H1 (cell line): Measurements from ENCODE around the gene DHDH. TPM values are rescaled to one million over a fixed set of nuclear protein-coding genes. Genes with fewer than 3 reads are reported as not detected.

Source experiments
- CTCF ChIA-PET: fragments of 300-600 bp; sonication (Branson Sonifier 250); formaldehyde crosslinking; loops from one replicate; lab custom pipeline; 2021; ENCODE audit not compliant: partially characterized antibody; lab: Charles Lee
- POLR2A ChIA-PET: fragments of 300-600 bp; sonication (Branson Sonifier 250); formaldehyde crosslinking; loops from one replicate; lab custom pipeline; 2021; ENCODE audit warnings: inconsistent platforms; ENCODE audit not compliant: partially characterized antibody; lab: Charles Lee
- DNase-seq, 2 experiments: peaks; one replicate each; pipeline versions ENCODE4 v3.0.0 to v3.0.0-alpha.2; 2010 to 2022; ENCODE audit warnings: low spot score in 2 of 2, low read depth in 1 of 2, mixed read lengths in 1 of 2
- FAIRE-seq: peaks from 2 replicates; lab custom pipeline; 2011; peaks lifted over from hg19 to GRCh38; lab: Jason Lieb, UNC
- H2AFZ ChIP-seq: 2 replicates; pipeline ENCODE4 v1.8.1; 2012; ENCODE audit warnings: low read length, inconsistent platforms
- H2AK5ac ChIP-seq: 2 replicates; pipeline ENCODE4 v1.6.1; 2013; ENCODE audit warnings: low read depth, low read length
- H2BK120ac ChIP-seq: replicated peaks from 2 replicates; pipeline ENCODE3; 2013; ENCODE audit warnings: low read depth, low read length, inconsistent platforms
- H2BK12ac ChIP-seq: 2 replicates; pipeline ENCODE4 v1.6.1; 2013; ENCODE audit warnings: low read depth, low read length
- H2BK15ac ChIP-seq: 2 replicates; pipeline ENCODE4 v1.6.1; 2013; ENCODE audit warnings: low read length
- H2BK20ac ChIP-seq: 2 replicates; pipeline ENCODE4 v1.6.1; 2013; ENCODE audit warnings: low read length
- H2BK5ac ChIP-seq: 2 replicates; pipeline ENCODE4 v1.6.1; 2013; ENCODE audit warnings: low read depth, low read length
- H3K14ac ChIP-seq: 2 replicates; pipeline ENCODE4 v1.6.1; 2013; ENCODE audit warnings: inconsistent platforms; ENCODE audit not compliant: insufficient read length
- H3K18ac ChIP-seq: 2 replicates; pipeline ENCODE4 v1.6.1; 2013; ENCODE audit warnings: low read length; ENCODE audit errors: extremely low read depth
- H3K23ac ChIP-seq: 2 replicates; pipeline ENCODE4 v1.6.1; 2013; ENCODE audit warnings: inconsistent platforms; ENCODE audit not compliant: insufficient read length
- H3K23me2 ChIP-seq: 2 replicates; pipeline ENCODE4 v1.6.1; 2013; ENCODE audit warnings: low read depth, low read length
- H3K27ac ChIP-seq: 2 replicates; pipeline ENCODE4 v1.6.1; 2011; ENCODE audit warnings: low read depth, low read length, inconsistent platforms
- H3K27me3 ChIP-seq, 4 experiments: replicated peaks in 1 of 4; 1 replicate in 1 of 4; 2 replicates in 3 of 4; pipeline versions ENCODE4 v1.6.1 to v1.8.1; 2011 to 2013; ENCODE audit warnings: low read length in 3 of 4, mild to moderate bottlenecking in 3 of 4, inconsistent platforms in 2 of 4, mixed read lengths in 2 of 4, moderate library complexity in 1 of 4; ENCODE audit not compliant: control insufficient read depth in 3 of 4, insufficient read depth in 3 of 4; ENCODE audit errors: extremely low read depth in 1 of 4
- H3K36me3 ChIP-seq, 4 experiments: 2 replicates each; pipeline versions ENCODE4 v1.6.1 to v1.8.1; 2011 to 2013; ENCODE audit warnings: mild to moderate bottlenecking in 4 of 4, low read length in 3 of 4, moderate library complexity in 2 of 4, control low read depth in 1 of 4, inconsistent platforms in 1 of 4; ENCODE audit not compliant: insufficient read depth in 4 of 4, control insufficient read depth in 2 of 4
- H3K4ac ChIP-seq: replicated peaks from 2 replicates; pipeline ENCODE3; 2013; ENCODE audit warnings: low read length, low read depth, mixed read lengths, inconsistent platforms; ENCODE audit not compliant: insufficient read length
- H3K4me1 ChIP-seq, 4 experiments: replicated peaks in 1 of 4; 1 replicate in 1 of 4; 2 replicates in 3 of 4; pipeline versions ENCODE4 v1.6.1 to v1.8.1; 2011 to 2013; ENCODE audit warnings: low read length in 3 of 4, inconsistent platforms in 2 of 4, mixed read lengths in 1 of 4; ENCODE audit not compliant: insufficient read depth in 4 of 4, control insufficient read depth in 3 of 4
- H3K4me2 ChIP-seq, 2 experiments: 2 replicates each; pipeline versions ENCODE4 v1.6.1 to v1.8.1; 2011 to 2013; ENCODE audit warnings: low read depth in 2 of 2, low read length in 2 of 2, control low read depth in 1 of 2, inconsistent platforms in 1 of 2, mild to moderate bottlenecking in 1 of 2; ENCODE audit not compliant: insufficient read depth in 1 of 2
- H3K4me3 ChIP-seq, 4 experiments: fragments of 200-600, 300-600 bp in 1 of 4; sonication (generic), shearing (Covaris generic), sonication (Bioruptor Twin) in 1 of 4; 2 replicates each; pipeline versions ENCODE4 v1.5.1 to v1.8.1; 2011 to 2016; ENCODE audit warnings: low read length in 4 of 4, low read depth in 3 of 4, control low read depth in 2 of 4, inconsistent platforms in 2 of 4, mild to moderate bottlenecking in 2 of 4, mixed read lengths in 1 of 4, moderate library complexity in 1 of 4; ENCODE audit not compliant: insufficient read depth in 2 of 4; ENCODE audit errors: extremely low read depth in 1 of 4
- H3K56ac ChIP-seq: replicated peaks from 2 replicates; pipeline ENCODE3; 2013; ENCODE audit warnings: low read depth, mild to moderate bottlenecking, mixed read lengths, low read length, inconsistent platforms; ENCODE audit not compliant: insufficient read length
- H3K79me1 ChIP-seq: 2 replicates; pipeline ENCODE4 v1.6.1; 2013; ENCODE audit warnings: low read depth, low read length, control low read depth
- H3K79me2 ChIP-seq, 2 experiments: 2 replicates each; pipeline versions ENCODE4 v1.6.1 to v1.8.1; 2012 to 2013; ENCODE audit warnings: low read length in 2 of 2, mild to moderate bottlenecking in 2 of 2, inconsistent platforms in 1 of 2; ENCODE audit not compliant: insufficient read depth in 2 of 2, control insufficient read depth in 1 of 2
- H3K9ac ChIP-seq, 4 experiments: replicated peaks in 1 of 4; 1 replicate in 1 of 4; 2 replicates in 3 of 4; pipeline versions ENCODE4 v1.6.1 to v1.8.1; 2011 to 2013; ENCODE audit warnings: low read depth in 3 of 4, low read length in 3 of 4, control low read depth in 2 of 4, mild to moderate bottlenecking in 2 of 4, moderate library complexity in 2 of 4, inconsistent platforms in 1 of 4; ENCODE audit errors: extremely low read depth in 1 of 4
- H3K9me3 ChIP-seq, 2 experiments: 2 replicates each; pipeline versions ENCODE4 v1.6.1 to v1.8.1; 2012 to 2013; ENCODE audit warnings: mild to moderate bottlenecking in 2 of 2, moderate library complexity in 2 of 2, control low read depth in 1 of 2, inconsistent platforms in 1 of 2, low read depth in 1 of 2, low read length in 1 of 2, mixed read lengths in 1 of 2; ENCODE audit not compliant: insufficient read depth in 2 of 2
- H4K20me1 ChIP-seq, 2 experiments: replicated peaks in 1 of 2; 2 replicates each; pipeline versions ENCODE3 to v1.8.1; 2011 to 2013; ENCODE audit warnings: inconsistent platforms in 2 of 2, low read length in 2 of 2, mild to moderate bottlenecking in 1 of 2; ENCODE audit not compliant: insufficient read depth in 2 of 2, control insufficient read depth in 1 of 2
- H4K5ac ChIP-seq: 2 replicates; pipeline ENCODE4 v1.6.1; 2013; ENCODE audit warnings: low read length, low read depth, mixed read lengths, inconsistent platforms; ENCODE audit not compliant: insufficient read length
- H4K8ac ChIP-seq: 2 replicates; pipeline ENCODE4 v1.8.0; 2013; ENCODE audit warnings: mild to moderate bottlenecking, moderate library complexity, low read length, inconsistent platforms; ENCODE audit not compliant: insufficient read depth; ENCODE audit errors: extremely low read depth
- H4K91ac ChIP-seq: replicated peaks from 2 replicates; pipeline ENCODE3; 2013; ENCODE audit warnings: low read length, mixed read lengths, inconsistent platforms; ENCODE audit not compliant: insufficient read length
- WGBS, 2 experiments: shearing (Covaris generic) in 1 of 2; methylation state at CpG; one replicate each; pipeline versions ENCODE4 v1.1.6 to v1.1.7; 2013 to 2015; ENCODE audit warnings: low lambda C conversion rate in 2 of 2, mixed read lengths in 2 of 2, inconsistent platforms in 1 of 2, low coverage in 1 of 2, missing lambda C conversion rate in 1 of 2; ENCODE audit not compliant: insufficient replicate concordance in 2 of 2, insufficient coverage in 1 of 2, insufficient read length in 1 of 2; ENCODE audit errors: extremely low coverage in 1 of 2, missing lambda C conversion rate in 1 of 2; 5-methylcytosine and 5-hydroxymethylcytosine counted together
- polyA plus RNA-seq, 7 experiments: library from polyadenylated mRNA; depleted of rRNA in 3 of 7; stranded (reverse) in 5 of 7; unstranded in 2 of 7; fragments of >200 nt in 5 of 7; fragments of 200-250 nt in 2 of 7; gene quantifications; 1 replicate in 5 of 7; 2 replicates in 1 of 7; 4 replicates in 1 of 7; pipeline versions ENCODE4 v1.2.1 to v1.2.3, GENCODE V29; 2011 to 2013; ENCODE audit warnings: missing spikeins in 2 of 7, mixed read lengths in 2 of 7
- total RNA-seq: library from RNA; stranded (reverse); fragmentation: NEBNext Ultra II Directional; extraction: Animal tissue kit (Norgen Biotek cat#: 25700); gene quantifications from 2 replicates; pipeline ENCODE4 v1.2.1, GENCODE V29; 2021

Gene DHDH
- total and polyA plus RNA-seq, 2 of the 8 experiments (the other 6 are each of a cell fraction or from before 2014, with no cell fraction given), result 2.2 to 2.8 TPM

GRCh38 chr19:48907671-48908070 is 25.8 kb upstream of the DHDH start:
- H2BK5ac ChIP-seq, result no peak overlapping the region
- DNase-seq, result no peak

More at GRCh38 chr19:48907671-48908070, 25.8 kb upstream of the DHDH start:
- no peak overlapping the region for H3K4me3 ChIP-seq
- no peak overlapping the region for H3K56ac ChIP-seq
- no peak overlapping the region for H2BK15ac ChIP-seq
- H2BK12ac ChIP-seq, result no peak overlapping the region
- no peak for FAIRE-seq
- H3K23me2 ChIP-seq, result peaks cover 5% of the 10 kb centered on the region; the same call in 1 of the 2 replicates
- H3K14ac ChIP-seq, result no peak overlapping the region
- H3K9ac ChIP-seq, result no peak overlapping the region; a peak in 1 of 7 replicates
- ChIA-PET CTCF (no interaction called here), POLR2A (no interaction called here)
- H2AK5ac ChIP-seq, result no peak overlapping the region
- H4K8ac ChIP-seq, result no peak overlapping the region
- no peak overlapping the region for H3K23ac ChIP-seq
- no peaks in the 10 kb centered on the region for H3K9me3 ChIP-seq
- H2BK20ac ChIP-seq, result no peak overlapping the region
- no peak overlapping the region for H2AFZ ChIP-seq
- H3K36me3 ChIP-seq, result peaks cover 12 to 49% (median 24%) of the 10 kb centered on the region in 4 experiments; a peak in 6 of 8 replicates
- no peaks in the 10 kb centered on the region for H3K27me3 ChIP-seq
- no peak overlapping the region for H3K27ac ChIP-seq
- H3K79me1 ChIP-seq, result peaks cover under 1% of the 10 kb centered on the region; the same call in 1 of the 2 replicates
- no peak overlapping the region for H4K91ac ChIP-seq
- H3K18ac ChIP-seq, result no peak overlapping the region
- peaks cover 0 to 3% of the 10 kb centered on the region in 2 experiments; a peak in 2 of 4 replicates for H3K79me2 ChIP-seq
- no peak overlapping the region for H3K4ac ChIP-seq
- whole genome bisulfite sequencing, 2 experiments, result 96% methylated on average over 14 of the region's 14 CpGs; no CpG with 5 or more reads in 1 of the 2 experiments
- no peak overlapping the region for H4K5ac ChIP-seq
- no peak overlapping the region for H2BK120ac ChIP-seq
- H3K4me1 ChIP-seq, result no peaks in the 10 kb centered on the region
- peaks cover 0 to 2% of the 10 kb centered on the region in 2 experiments for H4K20me1 ChIP-seq
- no peak overlapping the region for H3K4me2 ChIP-seq
